ENCODE data around the gene SPEM1.

SPEM1 gene

DNA sequence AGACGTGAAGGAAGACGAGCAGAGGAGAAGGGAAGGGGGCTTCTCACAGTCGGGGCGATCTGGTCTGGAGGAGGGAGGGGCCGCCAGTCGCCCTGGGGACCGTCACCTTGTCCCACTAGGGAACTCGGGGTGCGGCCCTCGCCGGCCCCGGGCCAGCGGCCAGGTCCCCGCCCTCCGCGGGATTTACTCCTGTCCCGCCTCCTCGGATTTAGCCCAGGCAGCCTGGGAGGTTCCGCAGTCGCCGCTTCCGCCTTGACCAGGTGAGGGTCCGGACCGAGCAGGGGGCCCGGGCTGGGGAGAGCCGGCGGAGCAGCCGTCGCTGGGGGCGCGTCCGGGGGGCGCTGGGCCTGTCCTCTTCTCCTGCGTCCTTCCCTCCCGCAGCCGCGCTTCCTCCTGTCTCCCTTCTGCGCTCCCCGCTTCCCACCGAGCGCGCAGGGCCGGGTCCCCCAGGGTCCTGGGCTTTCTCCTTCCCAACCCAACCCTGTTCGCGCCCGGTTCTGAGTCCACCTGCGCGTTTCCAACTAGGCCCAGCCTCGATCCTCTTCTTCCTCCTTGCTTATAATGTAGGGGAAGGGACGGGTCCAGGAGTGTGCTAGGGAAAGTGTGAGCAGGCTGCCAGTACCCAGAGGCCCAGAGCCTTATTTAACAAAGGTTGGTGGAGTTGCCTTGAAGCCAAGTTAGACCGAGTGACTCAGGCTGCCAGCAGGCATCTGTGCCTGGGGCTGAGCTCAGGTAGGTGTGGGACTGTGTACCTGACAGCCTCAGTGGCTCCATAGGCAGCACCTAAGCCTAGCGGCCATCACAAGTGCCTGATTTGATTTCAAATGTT, 39.1 kb upstream of the SPEM1 start, which contains the start of gene TNK1:
Gene TNK1, plus strand, starts transcription at position 235 of the 829 bp plus-strand sequence. CDS start 1,838 bp downstream, outside the sequence.
- TF ChIP-seq, protein P1, sequence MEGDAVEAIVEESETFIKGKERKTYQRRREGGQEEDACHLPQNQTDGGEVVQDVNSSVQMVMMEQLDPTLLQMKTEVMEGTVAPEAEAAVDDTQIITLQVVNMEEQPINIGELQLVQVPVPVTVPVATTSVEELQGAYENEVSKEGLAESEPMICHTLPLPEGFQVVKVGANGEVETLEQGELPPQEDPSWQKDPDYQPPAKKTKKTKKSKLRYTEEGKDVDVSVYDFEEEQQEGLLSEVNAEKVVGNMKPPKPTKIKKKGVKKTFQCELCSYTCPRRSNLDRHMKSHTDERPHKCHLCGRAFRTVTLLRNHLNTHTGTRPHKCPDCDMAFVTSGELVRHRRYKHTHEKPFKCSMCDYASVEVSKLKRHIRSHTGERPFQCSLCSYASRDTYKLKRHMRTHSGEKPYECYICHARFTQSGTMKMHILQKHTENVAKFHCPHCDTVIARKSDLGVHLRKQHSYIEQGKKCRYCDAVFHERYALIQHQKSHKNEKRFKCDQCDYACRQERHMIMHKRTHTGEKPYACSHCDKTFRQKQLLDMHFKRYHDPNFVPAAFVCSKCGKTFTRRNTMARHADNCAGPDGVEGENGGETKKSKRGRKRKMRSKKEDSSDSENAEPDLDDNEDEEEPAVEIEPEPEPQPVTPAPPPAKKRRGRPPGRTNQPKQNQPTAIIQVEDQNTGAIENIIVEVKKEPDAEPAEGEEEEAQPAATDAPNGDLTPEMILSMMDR (IDR thresholded peaks at IDR 0.05), result no peak
- Mint-ChIP-seq H3K9me3 (peaks cover 28% of the 10 kb centered on the region), H3K36me3 (ENCODE audit: low read depth) (no peaks in the 10 kb centered on the region), H3K27ac (no peak within 1 kb of the TSS), H3K4me3 (peak within 1 kb of the TSS; percentile 78), H3K27me3 (ENCODE audit: low read depth, poor library complexity) (peaks cover 78% of the 10 kb centered on the region), H3K4me1 (peaks cover 10% of the 10 kb centered on the region)
- DNase-seq, result peak; percentile 53

- DNase-seq, result no peak
- Mint-ChIP-seq H3K27me3 (ENCODE audit: low read depth, poor library complexity) (peaks cover 72% of the 10 kb centered on the region), H3K27ac (no peak overlapping the region), H3K36me3 (ENCODE audit: low read depth) (no peaks in the 10 kb centered on the region), H3K4me1 (peaks cover 10% of the 10 kb centered on the region), H3K4me3 (no peak overlapping the region), H3K9me3 (peaks cover 24% of the 10 kb centered on the region)
- TF ChIP-seq, protein P1 (IDR thresholded peaks at IDR 0.05), result no peak
These were observed 37.2 kb upstream of the SPEM1 start for GRCh38 chr17:7382901-7383300.

GRCh38 chr17:7383371-7383741, 36.8 kb upstream of the SPEM1 start:
- peaks cover 10% of the 10 kb centered on the region for H3K4me1 Mint-ChIP-seq
- H3K4me3 Mint-ChIP-seq, result no peak overlapping the region
- H3K27ac Mint-ChIP-seq, result no peak overlapping the region
- H3K27me3 Mint-ChIP-seq (ENCODE audit: low read depth, poor library complexity), result peaks cover 68% of the 10 kb centered on the region
- TF ChIP-seq, protein P1 (IDR thresholded peaks at IDR 0.05), result no peak
- no peaks in the 10 kb centered on the region for H3K36me3 Mint-ChIP-seq (ENCODE audit: low read depth)
- H3K9me3 Mint-ChIP-seq, result peaks cover 20% of the 10 kb centered on the region
- no peak for DNase-seq

GRCh38 chr17:7383742-7384488, 36.2 kb upstream of the SPEM1 start:
- TF ChIP-seq, protein P1 (IDR thresholded peaks at IDR 0.05), result no peak
- peak; percentile 80 for DNase-seq
- Mint-ChIP-seq H3K4me1 (peaks cover 10% of the 10 kb centered on the region), H3K4me3 (peak overlapping the region; percentile 68), H3K36me3 (ENCODE audit: low read depth) (no peaks in the 10 kb centered on the region), H3K9me3 (peaks cover 15% of the 10 kb centered on the region), H3K27me3 (ENCODE audit: low read depth, poor library complexity) (peaks cover 62% of the 10 kb centered on the region), H3K27ac (no peak overlapping the region)

GRCh38 chr17:7384489-7385081, 35.5 kb upstream of the SPEM1 start:
- peak overlapping the region; percentile 68 for H3K4me3 Mint-ChIP-seq
- TF ChIP-seq, protein P1 (IDR thresholded peaks at IDR 0.05), result no peak

More at GRCh38 chr17:7384489-7385081, 35.5 kb upstream of the SPEM1 start:
- DNase-seq, result no peak
- H3K36me3 Mint-ChIP-seq (ENCODE audit: low read depth), result peaks cover 4% of the 10 kb centered on the region
- no peak overlapping the region for H3K27ac Mint-ChIP-seq
- peaks cover 56% of the 10 kb centered on the region for H3K27me3 Mint-ChIP-seq (ENCODE audit: low read depth, poor library complexity)
- peaks cover 9% of the 10 kb centered on the region for H3K9me3 Mint-ChIP-seq
- peaks cover 13% of the 10 kb centered on the region for H3K4me1 Mint-ChIP-seq
